ENCODE results near the gene ELFN2.

The ELFN2 gene

DNA sequence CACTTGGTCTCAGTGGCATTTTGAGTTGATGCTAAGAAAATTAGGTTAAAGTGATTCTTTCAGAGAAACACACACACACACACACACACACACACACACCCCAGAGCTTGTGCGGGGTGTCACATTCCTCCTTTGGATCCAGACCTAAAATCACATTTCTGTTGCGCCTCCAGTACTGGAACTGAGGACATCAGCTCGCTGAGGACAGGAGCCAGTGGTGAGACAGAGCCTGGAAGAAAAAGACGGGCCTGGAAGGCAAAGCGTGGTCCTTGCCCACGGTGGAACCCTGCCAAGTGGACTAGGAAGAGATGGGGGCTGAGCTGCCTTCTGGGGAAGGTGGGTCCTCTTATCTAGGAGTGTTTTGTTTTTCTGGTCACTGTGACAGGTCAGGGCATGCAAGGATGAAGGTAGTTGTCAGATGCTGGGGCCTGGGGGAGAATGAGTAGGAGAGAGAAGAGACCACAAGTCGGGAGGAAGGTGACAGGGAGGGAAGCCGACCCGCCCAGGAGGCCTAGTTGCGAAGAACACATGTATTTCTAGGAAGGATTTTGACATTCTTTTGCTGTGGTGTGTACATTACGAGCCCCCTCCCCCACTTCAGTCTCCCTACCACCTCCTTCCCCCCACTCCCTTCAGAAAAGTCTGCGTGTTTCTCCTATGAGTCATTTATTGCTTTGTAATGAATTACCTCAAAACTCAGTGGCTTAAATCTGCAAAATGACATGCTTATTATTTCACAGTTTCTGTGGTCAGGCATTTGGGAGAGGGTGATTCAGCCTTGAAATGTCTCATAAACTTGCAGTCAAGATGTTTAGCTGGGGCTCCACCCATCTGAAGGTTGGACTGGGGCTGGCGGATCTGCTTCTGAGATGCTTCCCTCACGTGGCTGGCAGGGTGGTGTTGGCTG, 4.8 kb upstream of the ELFN2 start (continued):
- TF ChIP-seq REST (tag by site-specific recombination; IDR thresholded peaks at IDR 0.05) (no peak), GLIS2 (tag by site-specific recombination; IDR thresholded peaks at IDR 0.05) (peak; percentile 85), ZNF555 (tag by site-specific recombination; conservative IDR thresholded peaks at IDR 0.05) (no peak), ZNF529 (tag by site-specific recombination; IDR thresholded peaks at IDR 0.05; ENCODE audit: insufficient replicate concordance) (no peak), BCL11A (tag by site-specific recombination; IDR thresholded peaks at IDR 0.05; ENCODE audit: low read depth) (peak; percentile 60; the same call in 1 of the 2 replicates), ZNF629 (tag by site-specific recombination; IDR thresholded peaks at IDR 0.05) (peak; percentile 95), ZNF146 (tag by site-specific recombination; IDR thresholded peaks at IDR 0.05) (no peak), ZNF600 (tag by site-specific recombination; IDR thresholded peaks at IDR 0.05) (no peak), ZNF341 (tag by site-specific recombination; IDR thresholded peaks at IDR 0.05; ENCODE audit: low read depth) (0 out of 2 replicates have a peak, but pooled peaks have one; percentile 9), ZNF654 (tag by site-specific recombination; IDR thresholded peaks at IDR 0.05; ENCODE audit: low read depth) (0 out of 2 replicates have a peak, but pooled peaks have one; percentile 3), FEZF1 (tag by site-specific recombination; IDR thresholded peaks at IDR 0.05) (peak; percentile 72), ZNF121 (tag by site-specific recombination; IDR thresholded peaks at IDR 0.05) (no peak), ZNF660 (tag by site-specific recombination; IDR thresholded peaks at IDR 0.05) (peak; percentile 87), REPIN1 (tag by site-specific recombination; IDR thresholded peaks at IDR 0.05; ENCODE audit: low read depth) (no peak), SP3 (tag by site-specific recombination; IDR thresholded peaks at IDR 0.05) (peak; percentile 38; the same call in 1 of the 2 replicates), ZNF544 (tag by site-specific recombination; IDR thresholded peaks at IDR 0.05) (no peak), TCF7L2 (IDR thresholded peaks at IDR 0.05; ENCODE audit: borderline replicate concordance, low read depth, low read length) (no peak), ZNF394 (tag by site-specific recombination; IDR thresholded peaks at IDR 0.05; ENCODE audit: borderline replicate concordance) (peak; percentile 77), HOXD13 (CRISPR knock-in tag; IDR thresholded peaks at IDR 0.05; ENCODE audit: borderline replicate concordance) (peak; percentile 66; the same call in 1 of the 2 replicates), ZFHX2 (tag by site-specific recombination; conservative IDR thresholded peaks at IDR 0.05) (peak; percentile 92), ZNF560 (tag by site-specific recombination; IDR thresholded peaks at IDR 0.05; ENCODE audit: borderline replicate concordance) (no peak)
- TF ChIP-seq, protein P1, sequence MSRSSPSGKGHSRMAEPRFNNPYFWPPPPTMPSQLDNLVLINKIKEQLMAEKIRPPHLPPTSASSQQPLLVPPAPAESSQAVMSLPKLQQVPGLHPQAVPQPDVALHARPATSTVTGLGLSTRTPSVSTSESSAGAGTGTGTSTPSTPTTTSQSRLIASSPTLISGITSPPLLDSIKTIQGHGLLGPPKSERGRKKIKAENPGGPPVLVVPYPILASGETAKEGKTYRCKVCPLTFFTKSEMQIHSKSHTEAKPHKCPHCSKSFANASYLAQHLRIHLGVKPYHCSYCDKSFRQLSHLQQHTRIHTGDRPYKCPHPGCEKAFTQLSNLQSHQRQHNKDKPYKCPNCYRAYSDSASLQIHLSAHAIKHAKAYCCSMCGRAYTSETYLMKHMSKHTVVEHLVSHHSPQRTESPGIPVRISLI (tag by site-specific recombination; IDR thresholded peaks at IDR 0.05), result no peak

DNA sequence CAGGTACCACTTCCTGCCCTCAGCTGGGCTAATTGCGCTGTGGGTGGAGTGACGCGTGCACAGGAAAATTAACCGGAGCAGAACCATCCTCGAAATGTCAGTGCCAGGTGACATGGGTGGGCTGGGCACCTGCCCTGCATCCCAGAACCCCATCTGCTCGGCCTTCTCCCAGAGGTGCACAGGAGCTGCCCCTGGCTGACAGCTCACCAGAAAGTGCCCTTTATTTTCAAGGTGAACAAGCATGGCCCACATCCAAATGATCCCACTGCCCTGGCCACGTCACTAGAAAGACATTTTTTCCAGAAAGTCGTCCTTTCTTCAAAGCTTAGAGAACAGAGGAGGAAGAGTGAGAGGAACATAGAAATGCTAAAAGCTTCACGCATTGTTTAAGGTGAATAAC, 4.1 kb upstream of the ELFN2 start:
- Histone ChIP-seq H3K4me3 (ENCODE audit: low read depth, low read length) (no peak overlapping the region), H3K36me3 (ENCODE audit: control insufficient read depth in 2 of 2, insufficient read depth in 1 of 2, low read length in 2 of 2) (no peaks in the 10 kb centered on the region), H3K27ac (ENCODE audit: extremely low read depth, low read depth, low read length) (peak overlapping the region; percentile 10; the same call in 1 of the 2 replicates), H3K9me3 (ENCODE audit: control insufficient read depth, insufficient read depth, low read depth, low read length) (no peaks in the 10 kb centered on the region), H3K4me1 (ENCODE audit: control insufficient read depth, insufficient read depth, low read length) (no peaks in the 10 kb centered on the region)
- TF ChIP-seq GLIS2 (tag by site-specific recombination; IDR thresholded peaks at IDR 0.05) (no peak), ZSCAN30 (tag by site-specific recombination; IDR thresholded peaks at IDR 0.05) (no peak), ZNF350 (tag by site-specific recombination; IDR thresholded peaks at IDR 0.05) (no peak), TCF7L2 (IDR thresholded peaks at IDR 0.05; ENCODE audit: borderline replicate concordance, low read depth, low read length) (no peak), HOXC10 (CRISPR knock-in tag; IDR thresholded peaks at IDR 0.05) (no peak), SP7 (tag by site-specific recombination; IDR thresholded peaks at IDR 0.05) (no peak)
- TF ChIP-seq, protein P2, sequence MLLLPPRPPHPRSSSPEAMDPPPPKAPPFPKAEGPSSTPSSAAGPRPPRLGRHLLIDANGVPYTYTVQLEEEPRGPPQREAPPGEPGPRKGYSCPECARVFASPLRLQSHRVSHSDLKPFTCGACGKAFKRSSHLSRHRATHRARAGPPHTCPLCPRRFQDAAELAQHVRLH (tag by site-specific recombination; IDR thresholded peaks at IDR 0.05), result no peak
- ChIA-PET CTCF (interaction anchor here (0.6 to 5.4 kb wide), 9 partner anchors 11 to 425 kb away, joined by 3 to 59 read pairs (median 7); no protein-coding TSS in a partner anchor), POLR2A (interaction anchor here (1.1 to 1.7 kb wide), 4 partner anchors 11 to 130 kb away, joined by 3 to 16 read pairs (median 5); no protein-coding TSS in a partner anchor)
